Psoas muscle (tissue), 8 donors: ENCODE measurements around the gene AMN. TPM values are rescaled to one million over a fixed set of nuclear protein-coding genes. Genes with fewer than 3 reads are reported as not detected.

Experiments
- ATAC-seq, 4 donors: fragments of 200-7000 bp; cut with Tn5 transposase; one replicate each; pipeline ENCODE4 v1.9.1; 2020; ENCODE audit warnings: moderate library complexity in 3 of 4, mild to moderate bottlenecking in 2 of 4
- DNase-seq, 2 donors: peaks; one replicate each; pipeline ENCODE4 v3.0.0-alpha.2; 2020
- H3K27ac ChIP-seq: fragments of 200-600 bp; one replicate; pipeline ENCODE4 v1.8.0; 2022
- H3K27me3 ChIP-seq, 3 donors: fragments of 200-600 bp in 1 of 3; one replicate each; pipeline versions ENCODE4 v1.6.1 to v1.8.0; 2013 to 2022; ENCODE audit warnings: low read length in 2 of 3, mild to moderate bottlenecking in 2 of 3, moderate library complexity in 1 of 3; ENCODE audit not compliant: insufficient read depth in 3 of 3
- H3K36me3 ChIP-seq, 2 donors: fragments of 200-600 bp in 1 of 2; one replicate each; pipeline versions ENCODE4 v1.6.1 to v1.8.0; 2013 to 2022; ENCODE audit warnings: low read depth in 1 of 2, mild to moderate bottlenecking in 1 of 2, moderate library complexity in 1 of 2; ENCODE audit not compliant: insufficient read depth in 1 of 2
- H3K4me1 ChIP-seq: fragments of 200-600 bp; one replicate; pipeline ENCODE4 v1.8.0; 2022
- H3K4me3 ChIP-seq: fragments of 200-600 bp; one replicate; pipeline ENCODE4 v1.8.0; 2022; ENCODE audit warnings: mild to moderate bottlenecking
- H3K9me3 ChIP-seq: fragments of 200-600 bp; one replicate; pipeline ENCODE4 v1.8.0; 2022
- WGBS, 3 donors: extraction: QIAGEN DNeasy Blood & Tissue Kit; methylation state at CpG; one replicate each; pipeline versions ENCODE4 v1.1.6 to v1.1.7; 2013; 5-methylcytosine and 5-hydroxymethylcytosine counted together
- intact Hi-C, 2 donors: fragments of 100-400 bp; cut with DNase I; formaldehyde crosslinking; loops; one replicate each; pipeline versions ENCODE4 v1.11.0 to v1.14.2; 2022
- polyA plus RNA-seq, 3 donors: library from polyadenylated mRNA; stranded (reverse); fragments of 200-250 nt; gene quantifications; one replicate each; pipeline ENCODE4 v1.2.3, GENCODE V29; 2013
- total RNA-seq, 4 donors: library from RNA; stranded (reverse); fragmentation: NEBNext Ultra II Directional in 2 of 4; extraction: Animal tissue kit (Norgen Biotek cat#: 25700) in 2 of 4; gene quantifications; one replicate each; pipeline versions ENCODE4 v1.2.1 to v1.2.4, GENCODE V29; 2021 to 2023
- TF ChIP-seq, protein P1 (sequence below): fragments of 200-600 bp; IDR thresholded peaks from one replicate; pipeline ENCODE4 v1.8.0; 2022; ENCODE audit warnings: antibody characterized with exemption
- donor health status: healthy with polysubstance abuse.
- donor health status: DM: no; HTN: no; CAD: no; lungs with moderate emphysema.
- donor health status: Bipolar disorder and iron deficiency.
- donor health status: healthy.
- donor health status: DM: yes; HTN: yes; CAD: no.
- donor health status: DM: no; HTN: no; CAD: no.
- donor health status: DM: no; HTN: no; CAD: no.
- donor health status: DM: yes; HTN: yes; CAD: no.

Gene AMN
- total and polyA plus RNA-seq, 7 donors = 0.18 to 0.19 (median 0.18) TPM; not detected in 4

DNA sequence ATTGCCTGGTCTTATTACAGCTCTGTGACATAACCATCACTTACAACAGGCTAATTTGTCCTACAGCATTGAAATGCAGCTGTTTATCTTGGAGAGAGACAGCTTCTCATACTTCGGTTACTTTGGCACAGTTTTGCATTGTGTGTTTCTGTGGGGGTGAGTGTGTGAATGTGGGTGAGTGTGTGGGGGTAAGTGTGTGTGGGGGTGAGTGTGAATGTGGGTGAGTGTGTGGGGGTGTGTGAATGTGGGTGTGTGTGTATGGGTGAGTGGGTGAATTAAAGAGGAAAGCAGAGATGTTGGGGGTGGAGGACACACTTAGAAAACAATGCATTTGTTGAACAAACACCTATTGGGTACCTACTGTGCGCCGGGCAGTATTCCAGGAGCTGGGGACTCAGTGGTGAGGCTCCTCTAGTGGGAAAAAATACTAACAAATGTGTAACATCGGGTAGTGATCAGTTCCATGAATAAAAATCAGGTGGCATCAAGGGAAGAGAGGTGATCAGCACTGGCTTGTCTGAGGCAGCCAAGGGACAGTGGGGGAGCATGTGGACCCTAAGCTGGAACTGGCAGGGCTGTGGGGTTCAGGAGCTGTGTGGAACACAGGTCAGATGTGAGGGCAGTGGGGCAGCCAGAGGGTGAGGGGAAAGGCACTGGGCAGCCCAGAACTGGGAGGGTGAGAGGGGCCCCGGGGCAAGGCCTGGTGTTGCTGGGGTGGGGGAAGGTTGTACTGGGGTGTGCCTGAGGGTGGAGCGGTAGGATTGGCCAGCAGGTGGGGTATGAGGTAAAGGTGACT is 44.1 kb upstream of the AMN start:
- H3K4me3 ChIP-seq = no peak overlapping the region
- DNase-seq = no peak
- no peaks in the 10 kb centered on the region for H3K9me3 ChIP-seq
- intact Hi-C loops = loop anchor here in 1 of 2 donors (5.0 kb wide), 1 partner anchor 56 kb away; no protein-coding TSS in a partner anchor
- H3K27me3 ChIP-seq = no peaks in the 10 kb centered on the region
- ATAC-seq = no peak
- TF ChIP-seq, protein P1, sequence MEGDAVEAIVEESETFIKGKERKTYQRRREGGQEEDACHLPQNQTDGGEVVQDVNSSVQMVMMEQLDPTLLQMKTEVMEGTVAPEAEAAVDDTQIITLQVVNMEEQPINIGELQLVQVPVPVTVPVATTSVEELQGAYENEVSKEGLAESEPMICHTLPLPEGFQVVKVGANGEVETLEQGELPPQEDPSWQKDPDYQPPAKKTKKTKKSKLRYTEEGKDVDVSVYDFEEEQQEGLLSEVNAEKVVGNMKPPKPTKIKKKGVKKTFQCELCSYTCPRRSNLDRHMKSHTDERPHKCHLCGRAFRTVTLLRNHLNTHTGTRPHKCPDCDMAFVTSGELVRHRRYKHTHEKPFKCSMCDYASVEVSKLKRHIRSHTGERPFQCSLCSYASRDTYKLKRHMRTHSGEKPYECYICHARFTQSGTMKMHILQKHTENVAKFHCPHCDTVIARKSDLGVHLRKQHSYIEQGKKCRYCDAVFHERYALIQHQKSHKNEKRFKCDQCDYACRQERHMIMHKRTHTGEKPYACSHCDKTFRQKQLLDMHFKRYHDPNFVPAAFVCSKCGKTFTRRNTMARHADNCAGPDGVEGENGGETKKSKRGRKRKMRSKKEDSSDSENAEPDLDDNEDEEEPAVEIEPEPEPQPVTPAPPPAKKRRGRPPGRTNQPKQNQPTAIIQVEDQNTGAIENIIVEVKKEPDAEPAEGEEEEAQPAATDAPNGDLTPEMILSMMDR = no peak
- peaks cover 0 to 29% of the 10 kb centered on the region in 2 donors for H3K36me3 ChIP-seq
- peaks cover 13% of the 10 kb centered on the region for H3K4me1 ChIP-seq
- 83 to 89% (median 84%) methylated on average over 6 of the region's 6 CpGs for WGBS, 3 donors
- no peak overlapping the region for H3K27ac ChIP-seq

DNA sequence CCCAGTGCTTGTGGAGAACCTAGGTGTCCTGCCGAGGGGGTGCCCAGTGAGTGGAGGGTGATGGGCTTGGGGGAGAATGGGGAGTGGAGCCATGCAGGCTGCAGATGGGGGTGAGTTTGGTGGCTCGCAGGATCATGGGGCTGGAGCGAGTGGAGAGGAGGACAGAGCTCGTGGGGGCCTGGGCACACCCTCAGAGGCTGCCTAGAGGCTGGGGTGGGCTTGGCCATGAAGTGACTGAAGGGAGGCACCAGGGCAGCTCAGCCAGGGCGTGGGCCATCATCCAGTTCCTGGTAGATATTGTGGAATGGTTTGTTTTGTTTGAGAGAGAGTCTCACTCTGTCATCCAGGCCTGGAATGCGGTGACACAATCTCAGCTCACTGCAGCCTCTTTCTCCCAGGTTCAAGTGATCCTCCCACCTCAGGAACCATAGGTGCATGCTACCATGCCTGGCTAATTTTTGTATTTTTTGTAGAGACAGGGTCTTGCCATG is 43.4 kb upstream of the AMN start:
- intact Hi-C loops = loop anchor here in 1 of 2 donors (5.0 kb wide), 1 partner anchor 57 kb away; no protein-coding TSS in a partner anchor
- peaks cover 13% of the 10 kb centered on the region for H3K4me1 ChIP-seq
- peaks cover 0 to 26% of the 10 kb centered on the region in 2 donors for H3K36me3 ChIP-seq
- DNase-seq (no peak), ATAC-seq (no peak)
- no peak overlapping the region for H3K27ac ChIP-seq
- H3K9me3 ChIP-seq = no peaks in the 10 kb centered on the region
- H3K27me3 ChIP-seq = no peaks in the 10 kb centered on the region
- 88 to 98% (median 95%) methylated on average over 6 of the region's 6 CpGs for WGBS, 3 donors
- TF ChIP-seq, protein P1 = no peak
- no peak overlapping the region for H3K4me3 ChIP-seq

DNA sequence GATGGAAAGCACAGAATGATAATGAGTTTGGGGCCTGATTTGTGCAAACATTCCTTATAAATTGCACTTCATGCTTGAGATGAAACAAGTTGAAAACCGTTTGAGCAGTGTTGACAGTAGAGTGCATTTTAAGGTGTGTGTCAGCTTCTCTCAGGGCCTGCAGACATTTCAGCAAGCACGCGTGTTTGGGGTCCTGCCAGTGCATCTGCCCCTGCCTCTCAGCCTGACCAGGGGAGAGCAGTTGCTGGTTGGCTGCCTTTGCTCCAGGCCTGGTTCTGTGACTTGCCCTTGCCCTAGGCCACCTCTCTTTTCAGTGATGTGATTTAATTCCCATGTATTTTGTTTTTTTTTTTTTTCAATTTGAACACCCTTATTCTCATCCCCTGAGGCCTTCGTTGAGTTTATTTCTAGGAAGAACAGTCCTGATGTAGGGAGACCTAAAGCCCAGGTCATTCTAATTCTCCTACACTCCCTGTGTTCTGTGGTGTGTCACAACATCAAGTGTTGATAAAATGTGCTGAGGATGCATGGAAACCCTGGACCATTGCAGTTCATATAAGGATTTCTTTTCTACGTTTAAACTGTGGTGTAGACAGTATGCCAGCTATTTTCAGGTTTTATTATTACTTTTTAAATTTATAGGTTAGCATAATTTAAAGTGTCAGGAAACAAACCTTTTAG is 40.1 kb upstream of the AMN start:
- Histone ChIP-seq H3K9me3 (no peaks in the 10 kb centered on the region), H3K27ac (peak overlapping the region; percentile 71), H3K36me3 (peaks cover 0 to 19% of the 10 kb centered on the region in 2 donors), H3K27me3 (no peaks in the 10 kb centered on the region), H3K4me1 (peaks cover 13% of the 10 kb centered on the region), H3K4me3 (no peak overlapping the region)
- DNase-seq = peak; percentile 53 to 85
- peak; percentile 91 to 97 (median 94) for ATAC-seq
- intact Hi-C loops = no loop called here
- TF ChIP-seq, protein P1 = no peak
- 33 to 36% (median 35%) methylated on average over 5 of the region's 5 CpGs for WGBS, 3 donors

DNA sequence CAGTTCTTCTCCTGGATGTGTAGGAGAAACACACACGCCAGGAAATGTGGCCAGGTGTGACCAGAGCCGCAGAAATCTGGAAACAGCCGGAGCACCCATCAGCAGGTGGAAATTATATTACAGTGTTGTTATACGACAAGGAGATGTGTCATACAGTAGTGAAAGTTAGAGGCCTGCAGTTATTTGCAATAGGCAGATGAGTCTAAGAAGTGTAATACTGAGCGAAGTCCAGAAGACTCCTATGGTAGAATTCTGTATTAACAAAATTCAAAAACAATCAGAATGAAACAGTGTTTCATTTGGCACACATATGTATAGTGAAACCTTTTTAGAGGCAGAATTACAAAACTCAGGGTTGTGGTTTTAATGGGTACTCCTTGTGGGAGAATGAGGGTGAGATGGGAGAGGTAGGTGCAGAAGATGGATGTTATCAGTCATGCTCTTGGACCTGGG is 39.3 kb upstream of the AMN start:
- intact Hi-C loops = no loop called here
- Histone ChIP-seq H3K36me3 (peaks cover 0 to 18% of the 10 kb centered on the region in 2 donors), H3K27ac (peak overlapping the region; percentile 71)

More for the DNA sequence above, 39.3 kb upstream of the AMN start:
- Histone ChIP-seq H3K27me3 (no peaks in the 10 kb centered on the region), H3K4me1 (peaks cover 13% of the 10 kb centered on the region), H3K9me3 (no peaks in the 10 kb centered on the region), H3K4me3 (no peak overlapping the region)
- ATAC-seq (no peak), DNase-seq (no peak)
- 82 to 95% (median 83%) methylated on average over 5 of the region's 5 CpGs for WGBS, 3 donors
- TF ChIP-seq, protein P1 = no peak
